Stimulated activated CD8-positive, alpha-beta memory T cell treated with anti-CD3 and anti-CD28 coated beads, Interleukin-2, amount 100 ng/mL, for 48 hours (primary cell): Measurements from ENCODE around the gene SLC25A27.
"Not testable (repeated sequence)": the region's sequence is repeated elsewhere in the genome, so short reads cannot be mapped to it uniquely, and the experiment has no call there.

Experiments
- DNase-seq, 2 donors: peaks; one replicate each; pipeline ENCODE4 v3.0.0-alpha.2; 2020; ENCODE audit warnings: low read depth in 2 of 2

Gene SLC25A27

GRCh38 chr6:46652603-46653438, at the start of gene SLC25A27, which contains the start of gene CYP39A1:
SLC25A27 (plus strand) TSS chr6:46652975; CDS start chr6:46653193, 218 bp downstream.
CYP39A1 (minus strand) TSS chr6:46652818; CDS start chr6:46652582, 236 bp downstream.
- peak; percentile 77 for DNase-seq

GRCh38 chr6:46605091-46605797, 47.5 kb upstream of the SLC25A27 start:
- DNase-seq: no peak

- DNase-seq: no peak
These were observed 46.4 kb upstream of the SLC25A27 start for GRCh38 chr6:46606338-46606737.

GRCh38 chr6:46610862-46611553, 41.8 kb upstream of the SLC25A27 start:
- DNase-seq: no peak

GRCh38 chr6:46612645-46613044, 40.1 kb upstream of the SLC25A27 start:
- no peak for DNase-seq

- DNase-seq: no peak
These were observed 34.0 kb upstream of the SLC25A27 start for GRCh38 chr6:46618726-46619125.

GRCh38 chr6:46626228-46626909, 26.4 kb upstream of the SLC25A27 start:
- no peak for DNase-seq

GRCh38 chr6:46626976-46627375, 25.8 kb upstream of the SLC25A27 start:
- no peak for DNase-seq

GRCh38 chr6:46628498-46628897, 24.3 kb upstream of the SLC25A27 start:
- no peak for DNase-seq

GRCh38 chr6:46628976-46629375, 23.8 kb upstream of the SLC25A27 start:
- DNase-seq: no peak

GRCh38 chr6:46629691-46630090, 23.1 kb upstream of the SLC25A27 start:
- DNase-seq: no peak

GRCh38 chr6:46632053-46632452, 20.7 kb upstream of the SLC25A27 start:
- no peak for DNase-seq

- no peak for DNase-seq
These were observed 17.3 kb upstream of the SLC25A27 start for GRCh38 chr6:46635462-46635861.

GRCh38 chr6:46637145-46637544, 15.6 kb upstream of the SLC25A27 start:
- no peak for DNase-seq

- DNase-seq: no peak
These were observed 14.8 kb upstream of the SLC25A27 start for GRCh38 chr6:46637933-46638332.

GRCh38 chr6:46638650-46639049, 14.1 kb upstream of the SLC25A27 start:
- DNase-seq: no peak

- no peak for DNase-seq
These were observed 9.6 kb upstream of the SLC25A27 start for GRCh38 chr6:46642928-46643751.

- no peak for DNase-seq
These were observed 7.5 kb upstream of the SLC25A27 start for GRCh38 chr6:46645265-46645664.

GRCh38 chr6:46648108-46648507, 4.7 kb upstream of the SLC25A27 start:
- not testable (repeated sequence) for DNase-seq

GRCh38 chr6:46648869-46649492, 3.8 kb upstream of the SLC25A27 start:
- DNase-seq: no peak
